Naive thymus-derived CD4-positive, alpha-beta T cell (primary cell): ENCODE results near the gene ACSS1. TPM values are rescaled to one million over a fixed set of nuclear protein-coding genes. Genes with fewer than 3 reads are reported as not detected.

Source experiments
- ATAC-seq: fragments of 150-1000 bp; cut with Tn5 transposase; 2 replicates; pipeline ENCODE4 v1.10.0; 2021; ENCODE audit warnings: mild to moderate bottlenecking, moderate library complexity
- CTCF ChIA-PET: fragments of 350-600 bp; sonication (Branson Sonifier 250); formaldehyde crosslinking; loops from one replicate; lab custom pipeline; 2021; ENCODE audit warnings: antibody characterized with exemption; lab: Charles Lee
- POLR2A ChIA-PET: fragments of 350-600 bp; sonication (Branson Sonifier 250); formaldehyde crosslinking; loops from one replicate; lab custom pipeline; 2021; ENCODE audit warnings: antibody characterized with exemption, inconsistent platforms; lab: Charles Lee
- DNase-seq, 9 donors: peaks; one replicate each; pipeline versions ENCODE4 v3.0.0 to v3.0.0-alpha.2; 2020 to 2022; ENCODE audit warnings: mixed read lengths in 1 of 9
- H3K27ac ChIP-seq: one replicate; pipeline ENCODE4 v1.7.0; 2013; ENCODE audit warnings: mild to moderate bottlenecking, low read depth, low read length, moderate library complexity
- H3K27me3 ChIP-seq, 2 donors: one replicate each; pipeline ENCODE4 v1.7.0; 2013; ENCODE audit warnings: low read length in 2 of 2, mild to moderate bottlenecking in 2 of 2, moderate library complexity in 2 of 2; ENCODE audit not compliant: control insufficient read depth in 2 of 2, insufficient read depth in 2 of 2
- H3K36me3 ChIP-seq, 3 experiments: 1 replicate in 2 of 3; 2 replicates in 1 of 3; pipeline ENCODE4 v1.7.0; 2013; ENCODE audit warnings: low read length in 3 of 3, mild to moderate bottlenecking in 3 of 3, moderate library complexity in 1 of 3; ENCODE audit not compliant: insufficient read depth in 3 of 3, control insufficient read depth in 2 of 3
- H3K4me1 ChIP-seq, 2 donors: one replicate each; pipeline ENCODE4 v1.7.0; 2013; ENCODE audit warnings: low read length in 2 of 2, mild to moderate bottlenecking in 2 of 2, moderate library complexity in 1 of 2; ENCODE audit not compliant: control insufficient read depth in 2 of 2, insufficient read depth in 2 of 2
- H3K4me3 ChIP-seq: 2 replicates; pipeline ENCODE4 v1.7.0; 2013; ENCODE audit warnings: mild to moderate bottlenecking, low read length
- H3K9me3 ChIP-seq, 3 experiments: 1 replicate in 2 of 3; 2 replicates in 1 of 3; pipeline ENCODE4 v1.7.0; 2013; ENCODE audit warnings: low read length in 3 of 3; ENCODE audit not compliant: control insufficient read depth in 2 of 3
- H3K27ac Mint-ChIP-seq, 9 donors: one replicate each; pipeline ENCODE4 v1.8.0; 2020 to 2022; ENCODE audit warnings: mixed read lengths in 9 of 9, mild to moderate bottlenecking in 8 of 9, moderate library complexity in 5 of 9, inconsistent platforms in 2 of 9
- H3K27me3 Mint-ChIP-seq, 5 donors: one replicate each; pipeline ENCODE4 v1.8.0; 2021 to 2022; ENCODE audit warnings: mixed read lengths in 5 of 5, mild to moderate bottlenecking in 1 of 5
- H3K36me3 Mint-ChIP-seq, 5 donors: one replicate each; pipeline ENCODE4 v1.8.0; 2020 to 2022; ENCODE audit warnings: mixed read lengths in 5 of 5, mild to moderate bottlenecking in 3 of 5, inconsistent platforms in 1 of 5
- H3K4me1 Mint-ChIP-seq, 7 donors: one replicate each; pipeline ENCODE4 v1.8.0; 2020 to 2022; ENCODE audit warnings: mixed read lengths in 7 of 7, mild to moderate bottlenecking in 3 of 7, inconsistent platforms in 1 of 7
- H3K4me3 Mint-ChIP-seq, 10 donors: one replicate each; pipeline ENCODE4 v1.8.0; 2020 to 2022; ENCODE audit warnings: mild to moderate bottlenecking in 10 of 10, mixed read lengths in 10 of 10, moderate library complexity in 6 of 10, inconsistent platforms in 2 of 10
- H3K9me3 Mint-ChIP-seq, 11 donors: one replicate each; pipeline ENCODE4 v1.8.0; 2020 to 2022; ENCODE audit warnings: mixed read lengths in 11 of 11, mild to moderate bottlenecking in 4 of 11, inconsistent platforms in 1 of 11, moderate library complexity in 1 of 11
- intact Hi-C, 2 donors: fragments of 100-400 bp; cut with micrococcal nuclease; formaldehyde crosslinking; loops; one replicate each; pipeline ENCODE4 v1.15.1; 2023
- polyA plus RNA-seq, 2 donors: library from polyadenylated mRNA; unstranded; fragments of 300-500 nt; fragmentation: Illumina TruSeq; gene quantifications; one replicate each; pipeline ENCODE4 v1.2.3, GENCODE V29; 2021
- total RNA-seq, 6 experiments: library from RNA in 5 of 6; stranded (reverse) in 5 of 6; gene quantifications; 1 replicate in 5 of 6; 2 replicates in 1 of 6; pipeline ENCODE4 v1.2.3 and lab custom pipeline; 2021 to 2026

Gene ACSS1
- total and polyA plus RNA-seq, 7 experiments from 2014 or later: 33.1 to 51.7 (median 39.7) TPM

DNA sequence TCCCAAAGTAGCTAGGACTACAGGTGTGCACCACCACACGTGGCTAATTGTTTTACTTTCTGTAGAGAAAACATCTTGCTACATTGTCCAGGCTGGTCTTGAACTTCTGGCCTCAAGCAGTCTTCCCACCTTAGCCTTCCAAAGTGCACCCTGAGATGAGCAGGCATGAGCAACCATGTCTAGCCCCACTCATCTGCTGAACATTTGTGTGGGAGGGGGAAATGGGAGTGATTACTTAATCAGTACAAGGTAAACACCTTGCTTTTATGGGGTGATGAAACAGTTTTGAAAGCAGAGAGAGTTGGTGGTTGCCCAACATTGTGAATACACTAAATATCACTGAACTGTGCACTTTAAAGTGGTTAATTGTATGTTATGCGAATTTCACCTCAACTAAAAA, 70.7 kb downstream of the ACSS1 start:
- intact Hi-C loops: no loop called here

GRCh38 chr20:24986436-24987015, 71.4 kb downstream of the ACSS1 start:
- POLR2A ChIA-PET: interaction anchor here (0.7 kb wide), 1 partner anchor 8 kb away, joined by 3 read pairs; no protein-coding TSS in a partner anchor
- CTCF ChIA-PET: interaction anchor here (1.2 kb wide), 1 partner anchor 78 kb away, joined by 4 read pairs; no protein-coding TSS in a partner anchor

More for the DNA sequence above, 70.7 kb downstream of the ACSS1 start:
- no peak for DNase-seq
- POLR2A ChIA-PET: interaction anchor here (0.7 kb wide), 1 partner anchor 9 kb away, joined by 3 read pairs; no protein-coding TSS in a partner anchor
- Histone ChIP-seq H3K27me3 (no peaks in the 10 kb centered on the region), H3K27ac (no peak overlapping the region), H3K36me3 (peaks cover 0 to 10% (median 0%) of the 10 kb centered on the region in 3 experiments), H3K4me3 (no peak overlapping the region), H3K9me3 (no peaks in the 10 kb centered on the region), H3K4me1 (peaks cover 22 to 75% of the 10 kb centered on the region in 2 donors)
- peak overlapping the region in 1 of 10 donors; percentile 30 for H3K4me3 Mint-ChIP-seq
- no peaks in the 10 kb centered on the region for H3K9me3 Mint-ChIP-seq
- no peaks in the 10 kb centered on the region for H3K27me3 Mint-ChIP-seq
- CTCF ChIA-PET: no interaction called here
- ATAC-seq: no peak
- H3K36me3 Mint-ChIP-seq: peaks cover 10 to 37% (median 17%) of the 10 kb centered on the region in 5 donors
- peaks cover 43 to 85% (median 79%) of the 10 kb centered on the region in 7 donors for H3K4me1 Mint-ChIP-seq
- H3K27ac Mint-ChIP-seq: no peak overlapping the region

GRCh38 chr20:24985802-24986201, 72.1 kb downstream of the ACSS1 start:
- H3K27ac ChIP-seq: no peak overlapping the region
- H3K4me3 ChIP-seq: no peak overlapping the region
- peaks cover 0 to 18% (median 0%) of the 10 kb centered on the region in 3 experiments for H3K36me3 ChIP-seq
- POLR2A ChIA-PET: no interaction called here
- H3K27me3 Mint-ChIP-seq: no peaks in the 10 kb centered on the region
- H3K9me3 ChIP-seq: no peaks in the 10 kb centered on the region
- H3K9me3 Mint-ChIP-seq: no peaks in the 10 kb centered on the region
- H3K4me1 ChIP-seq: peaks cover 12 to 84% of the 10 kb centered on the region in 2 donors
- H3K4me1 Mint-ChIP-seq: peaks cover 31 to 89% (median 67%) of the 10 kb centered on the region in 7 donors
- ATAC-seq: no peak
- intact Hi-C loops: no loop called here
- peak overlapping the region in 4 of 9 donors; percentile 10 to 60 (median 55) for H3K27ac Mint-ChIP-seq
- CTCF ChIA-PET: interaction anchor here (1.2 kb wide), 1 partner anchor 79 kb away, joined by 4 read pairs; no protein-coding TSS in a partner anchor
- DNase-seq: peak in 1 of 9 donors; percentile 10
- H3K27me3 ChIP-seq: no peaks in the 10 kb centered on the region
- peaks cover 14 to 50% (median 28%) of the 10 kb centered on the region in 5 donors for H3K36me3 Mint-ChIP-seq
- no peak overlapping the region for H3K4me3 Mint-ChIP-seq

More at GRCh38 chr20:24986436-24987015, 71.4 kb downstream of the ACSS1 start:
- peaks cover 0 to 11% (median 0%) of the 10 kb centered on the region in 3 experiments for H3K36me3 ChIP-seq
- Mint-ChIP-seq H3K36me3 (peaks cover 10 to 43% (median 21%) of the 10 kb centered on the region in 5 donors), H3K4me1 (peaks cover 37 to 89% (median 75%) of the 10 kb centered on the region in 7 donors), H3K27ac (peak overlapping the region in 1 of 9 donors; percentile 10), H3K4me3 (no peak overlapping the region), H3K27me3 (no peaks in the 10 kb centered on the region), H3K9me3 (no peaks in the 10 kb centered on the region)
- H3K27ac ChIP-seq: no peak overlapping the region
- no peak for ATAC-seq
- peaks cover 18 to 82% of the 10 kb centered on the region in 2 donors for H3K4me1 ChIP-seq
- intact Hi-C loops: no loop called here
- DNase-seq: no peak
- H3K4me3 ChIP-seq: no peak overlapping the region
- H3K27me3 ChIP-seq: no peaks in the 10 kb centered on the region
- no peaks in the 10 kb centered on the region for H3K9me3 ChIP-seq

DNA sequence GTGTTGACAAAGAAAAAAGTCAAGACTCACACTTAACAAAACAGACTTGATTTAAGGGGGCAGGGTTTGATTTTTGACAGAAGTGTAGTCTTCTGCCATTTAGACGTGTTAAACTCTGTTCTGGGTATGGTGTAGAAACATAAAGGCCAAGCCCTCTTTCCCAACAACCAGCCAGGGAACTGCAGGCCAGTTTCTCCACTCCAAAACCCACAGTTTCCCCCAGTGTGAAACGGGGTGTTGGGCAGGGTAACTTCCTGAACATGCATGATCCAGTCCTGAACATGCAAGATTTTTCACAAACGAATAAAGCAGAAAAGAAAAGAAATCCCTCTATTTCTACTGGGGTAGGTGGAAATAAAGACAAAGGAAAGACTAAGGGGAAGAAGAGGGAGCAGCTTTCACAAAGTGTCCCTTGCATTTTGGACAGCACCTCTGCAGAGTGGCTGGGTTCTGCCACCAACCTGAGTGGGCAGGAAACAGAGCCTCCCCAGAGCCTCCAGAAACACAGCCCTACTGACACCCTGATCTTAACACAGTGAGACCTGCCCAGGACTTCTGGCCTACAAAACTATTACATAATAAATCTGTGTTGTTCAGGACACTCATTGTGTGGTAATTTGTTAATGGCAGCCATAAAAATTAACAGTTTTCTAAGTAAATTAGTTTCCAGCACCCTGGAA, 72.8 kb downstream of the ACSS1 start:
- ATAC-seq (peak; percentile 42), DNase-seq (no peak)
- ChIA-PET CTCF (no interaction called here), POLR2A (no interaction called here)
- H3K9me3 ChIP-seq: no peaks in the 10 kb centered on the region
- H3K27me3 Mint-ChIP-seq: no peaks in the 10 kb centered on the region
- no peak overlapping the region for H3K4me3 ChIP-seq
- peaks cover 0 to 1% (median 0%) of the 10 kb centered on the region in 11 donors for H3K9me3 Mint-ChIP-seq
- peaks cover 25 to 85% (median 61%) of the 10 kb centered on the region in 7 donors for H3K4me1 Mint-ChIP-seq
- intact Hi-C loops: no loop called here
- peak overlapping the region in 5 of 9 donors; percentile 10 to 59 (median 19) for H3K27ac Mint-ChIP-seq
- H3K27me3 ChIP-seq: no peaks in the 10 kb centered on the region
- peaks cover 5 to 83% of the 10 kb centered on the region in 2 donors for H3K4me1 ChIP-seq
- H3K36me3 ChIP-seq: peaks cover 0 to 25% (median 0%) of the 10 kb centered on the region in 3 experiments
- H3K36me3 Mint-ChIP-seq: peaks cover 16 to 57% (median 35%) of the 10 kb centered on the region in 5 donors
- no peak overlapping the region for H3K27ac ChIP-seq
- H3K4me3 Mint-ChIP-seq: peak overlapping the region in 2 of 10 donors; percentile 25 to 29

DNA sequence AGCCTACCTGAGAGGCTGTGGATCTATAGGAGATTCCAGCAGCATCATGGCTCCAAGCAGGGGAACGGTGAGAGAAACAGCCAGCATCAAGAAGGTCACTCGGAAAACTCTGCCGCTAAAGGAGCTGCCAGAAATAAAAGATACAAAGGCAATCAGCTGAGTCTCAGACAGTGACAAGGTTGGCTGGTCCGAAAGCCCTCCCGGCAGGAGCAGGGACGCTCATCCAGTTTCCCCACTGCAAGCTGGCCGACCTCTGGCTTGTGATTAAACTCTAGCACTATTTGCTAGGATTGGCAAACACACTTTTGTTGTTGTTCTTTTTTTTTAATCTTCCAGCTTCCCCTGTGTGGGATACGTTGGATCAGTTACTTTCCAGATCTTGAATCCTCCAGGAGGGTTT, 74.0 kb downstream of the ACSS1 start:
- Histone ChIP-seq H3K27me3 (no peaks in the 10 kb centered on the region), H3K27ac (no peak overlapping the region), H3K4me1 (peaks cover 0 to 80% of the 10 kb centered on the region in 2 donors), H3K36me3 (peaks cover 0 to 36% (median 0%) of the 10 kb centered on the region in 3 experiments), H3K9me3 (no peaks in the 10 kb centered on the region), H3K4me3 (no peak overlapping the region)
- H3K36me3 Mint-ChIP-seq: peaks cover 20 to 66% (median 47%) of the 10 kb centered on the region in 5 donors
- H3K4me3 Mint-ChIP-seq: no peak overlapping the region
- DNase-seq (no peak), ATAC-seq (no peak)
- intact Hi-C loops: no loop called here
- peaks cover 23 to 88% (median 58%) of the 10 kb centered on the region in 7 donors for H3K4me1 Mint-ChIP-seq
- peaks cover 0 to 6% (median 0%) of the 10 kb centered on the region in 11 donors for H3K9me3 Mint-ChIP-seq
- CTCF ChIA-PET: no interaction called here
- H3K27ac Mint-ChIP-seq: no peak overlapping the region
- H3K27me3 Mint-ChIP-seq: no peaks in the 10 kb centered on the region
- POLR2A ChIA-PET: no interaction called here

DNA sequence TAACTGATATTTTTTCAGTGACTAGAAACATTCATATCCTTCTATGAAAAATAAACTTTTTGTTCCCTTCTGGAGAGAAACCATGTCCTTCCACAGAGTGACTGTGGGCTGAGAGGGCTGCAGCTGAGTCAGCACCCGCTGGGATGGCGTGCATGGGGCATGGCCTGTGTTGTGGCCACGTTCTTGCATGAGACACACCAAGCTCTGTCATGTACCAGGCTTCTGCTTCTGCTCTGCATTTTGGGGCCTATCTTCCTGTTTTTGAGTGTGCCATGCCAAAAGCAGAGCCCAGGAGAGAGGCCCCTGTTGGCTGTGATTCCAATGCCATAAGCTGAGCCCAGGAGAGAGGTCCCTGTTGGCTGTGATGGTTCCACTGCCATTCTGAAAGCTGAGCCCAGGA, 76.1 kb downstream of the ACSS1 start:
- Mint-ChIP-seq H3K27me3 (no peaks in the 10 kb centered on the region), H3K4me3 (no peak overlapping the region), H3K9me3 (peaks cover 0 to 9% (median 3%) of the 10 kb centered on the region in 11 donors), H3K27ac (peak overlapping the region in 1 of 9 donors; percentile 9), H3K36me3 (peaks cover 22 to 73% (median 65%) of the 10 kb centered on the region in 5 donors), H3K4me1 (peaks cover 20 to 77% (median 46%) of the 10 kb centered on the region in 7 donors)
- intact Hi-C loops: no loop called here
- DNase-seq (no peak), ATAC-seq (peak; percentile 81)
- Histone ChIP-seq H3K27ac (no peak overlapping the region), H3K4me1 (peaks cover 0 to 65% of the 10 kb centered on the region in 2 donors), H3K9me3 (no peaks in the 10 kb centered on the region), H3K4me3 (no peak overlapping the region), H3K36me3 (peaks cover 3 to 55% (median 10%) of the 10 kb centered on the region in 3 experiments), H3K27me3 (no peaks in the 10 kb centered on the region)
- POLR2A ChIA-PET: no interaction called here
- CTCF ChIA-PET: no interaction called here
